HG02840 (cell line): Measurements from ENCODE around the gene PLEK.
"Not testable (repeated sequence)": the region's sequence is repeated elsewhere in the genome, so short reads cannot be mapped to it uniquely, and the experiment has no call there.

ENCODE experiments used
- ATAC-seq: cut with Tn5 transposase; IDR thresholded peaks from one replicate; pipeline ENCODE4 v1.9.1; 2021; ENCODE audit warnings: mild to moderate bottlenecking, moderate library complexity, moderate number of reproducible peaks; ENCODE audit not compliant: unreplicated experiment, low FRiP score

PLEK gene

DNA sequence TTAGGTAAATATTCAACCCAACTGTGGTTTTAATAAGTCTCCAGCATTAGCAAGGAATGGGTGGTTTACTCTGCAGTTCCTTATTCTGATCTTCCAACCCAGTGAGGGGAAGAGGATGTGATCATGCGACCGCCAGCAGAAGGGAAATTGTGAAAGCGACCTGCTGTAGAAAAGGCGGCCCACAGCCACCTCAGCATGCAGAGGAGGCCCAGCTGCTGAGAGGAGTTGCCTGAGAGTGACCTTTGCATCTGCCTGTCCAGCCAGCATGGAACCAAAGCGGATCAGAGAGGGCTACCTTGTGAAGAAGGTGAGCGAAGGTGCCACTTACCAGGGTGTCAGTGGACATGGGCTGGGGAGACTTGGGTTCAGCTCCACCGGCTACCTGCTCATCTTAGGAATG, at the start of gene PLEK:
PLEK (plus strand) TSS at position 196 of the 400 bp plus-strand sequence; CDS start at position 266, 70 bp downstream.
- ATAC-seq, result peak; percentile 60

DNA sequence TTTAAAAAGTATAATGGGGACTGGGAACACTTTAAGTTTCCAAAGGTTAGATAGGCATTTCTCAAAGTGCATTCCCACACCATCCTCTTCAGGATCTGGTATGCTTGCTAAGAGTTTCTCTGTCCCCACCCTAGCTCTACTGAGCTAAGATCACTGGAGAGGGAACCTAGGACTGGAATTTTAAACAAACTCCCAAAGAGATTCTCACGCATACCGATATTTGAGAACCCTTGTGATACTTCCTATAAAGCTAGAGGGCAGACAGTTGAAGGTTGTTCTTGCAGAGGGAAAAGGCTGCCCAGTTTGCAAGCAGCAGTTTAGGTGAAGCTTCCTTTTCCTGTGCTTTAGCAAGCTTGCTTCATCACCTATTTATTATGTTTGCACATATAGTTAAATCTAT, 49.0 kb upstream of the PLEK start:
- no peak for ATAC-seq

DNA sequence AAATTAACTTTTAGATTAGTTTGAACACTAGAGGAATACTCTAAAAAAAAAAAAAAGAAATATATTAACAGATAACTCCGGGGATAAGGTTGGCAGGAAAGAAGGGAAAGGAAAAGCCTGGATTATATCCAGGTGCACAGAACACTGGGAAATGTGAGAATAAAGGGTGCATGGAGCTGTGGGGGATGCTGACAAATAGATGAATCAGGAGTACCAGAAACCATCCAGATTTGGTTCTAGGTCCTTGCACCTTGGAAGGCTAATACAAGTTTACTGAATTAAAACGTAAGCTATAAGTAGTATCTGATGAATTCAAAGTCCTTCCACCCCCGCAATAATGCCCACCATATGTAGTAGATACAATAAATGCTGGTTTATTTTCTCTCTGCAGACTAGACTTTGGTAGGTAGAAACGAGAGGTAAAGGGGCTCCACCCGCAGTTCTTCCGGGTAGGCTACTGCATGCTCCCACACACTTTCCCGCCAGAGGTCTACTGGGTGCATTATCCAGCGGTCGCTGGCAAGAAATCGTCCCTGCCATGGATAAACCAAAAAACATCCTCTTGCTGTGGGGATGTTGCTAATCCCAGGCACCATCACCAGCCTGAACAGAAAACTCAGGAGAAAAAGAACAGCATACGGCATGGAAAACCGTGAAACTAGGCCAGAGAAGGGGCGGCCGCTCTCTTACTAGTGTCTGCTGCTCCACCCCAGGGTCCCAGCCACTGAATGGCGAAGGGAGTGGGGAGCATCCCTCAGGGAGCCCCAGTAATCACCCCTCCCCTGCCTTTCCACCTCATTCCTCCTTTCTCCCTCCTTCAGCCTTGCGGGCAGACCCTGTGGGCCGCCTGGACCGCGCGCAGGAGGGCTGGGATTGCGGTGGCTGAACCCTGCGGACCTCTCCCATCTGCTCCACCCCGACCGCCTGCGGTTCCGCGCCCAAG, 46.8 kb upstream of the PLEK start:
- ATAC-seq, result no peak

DNA sequence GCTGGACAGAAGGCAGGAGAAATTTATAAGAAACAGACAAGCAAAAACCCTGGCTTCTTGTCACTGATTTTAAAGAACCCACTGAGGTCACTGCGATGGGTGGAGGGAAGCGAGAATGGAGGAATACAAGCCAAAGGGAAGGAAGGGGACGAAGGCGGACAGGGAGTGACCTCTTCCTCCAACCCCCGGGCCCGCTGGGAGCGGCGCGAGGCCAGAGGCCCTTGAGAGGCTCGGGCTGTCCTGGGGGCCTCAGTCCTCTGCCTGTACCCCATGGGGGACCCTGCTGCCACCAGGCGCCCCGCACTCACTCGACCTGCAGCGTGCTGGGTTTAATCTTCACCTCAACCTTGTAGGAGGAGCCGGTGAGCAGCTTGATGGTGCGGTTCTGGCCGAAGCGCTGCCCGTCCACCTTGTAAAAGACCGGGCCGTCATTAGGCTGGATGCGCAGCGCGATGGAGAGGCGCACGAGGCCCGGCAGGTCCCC, 46.1 kb upstream of the PLEK start:
- ATAC-seq, result no peak

GRCh38 chr2:68319398-68320117, 45.5 kb upstream of the PLEK start, which contains the start of gene CNRIP1:
Gene CNRIP1, minus strand, starts transcription at chr2:68319949. Its CDS starts 549 bp downstream, at chr2:68319400.
- no peak for ATAC-seq

DNA sequence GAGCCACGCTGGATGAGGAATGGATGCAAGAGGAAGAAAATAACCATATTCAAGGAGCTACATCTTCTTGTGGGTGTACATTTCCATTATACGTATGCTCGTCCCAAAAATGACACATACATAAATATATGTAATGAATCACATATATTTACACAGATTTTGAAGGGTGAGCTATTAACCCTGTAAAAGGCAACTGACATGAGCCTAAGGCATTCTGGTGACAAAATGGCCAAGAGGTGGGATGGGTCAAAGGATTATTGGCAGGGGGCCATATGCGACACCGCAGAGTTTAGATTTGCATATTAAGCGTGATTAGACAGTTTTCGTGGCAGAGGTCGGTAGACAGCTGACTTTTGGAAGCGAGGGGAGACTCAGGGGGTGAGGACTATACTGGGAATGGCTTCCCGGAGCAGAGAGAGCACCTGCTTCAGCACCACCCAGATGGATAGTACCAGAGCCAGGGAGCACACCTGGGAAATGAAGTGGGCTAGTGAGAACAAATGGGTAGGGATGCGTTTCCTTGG, 44.9 kb upstream of the PLEK start:
- no peak for ATAC-seq

- ATAC-seq, result no peak
These were observed 40.0 kb upstream of the PLEK start for GRCh38 chr2:68325056-68325455.

- ATAC-seq, result no peak
These were observed 36.2 kb upstream of the PLEK start for GRCh38 chr2:68328901-68329300.

GRCh38 chr2:68330691-68331090, 34.4 kb upstream of the PLEK start:
- ATAC-seq, result no peak

DNA sequence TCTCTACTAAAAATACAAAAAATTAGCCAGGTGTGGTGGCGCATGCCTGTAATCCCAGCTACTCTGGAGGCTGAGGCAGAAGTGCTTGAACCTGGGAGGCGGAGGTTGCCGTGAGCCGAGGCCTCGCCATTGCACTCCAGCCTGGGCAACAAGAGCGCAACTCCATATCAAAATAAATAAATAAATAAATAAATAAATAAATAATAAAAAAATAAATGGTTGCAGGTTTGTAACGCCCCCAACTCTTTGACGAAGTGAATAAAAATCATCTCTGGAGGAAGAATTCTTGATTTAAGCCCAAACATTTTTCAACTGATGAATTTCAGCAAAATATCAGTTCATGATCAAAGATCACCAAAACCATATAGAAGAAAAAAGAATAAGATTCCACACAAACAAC, 32.1 kb upstream of the PLEK start:
- no peak for ATAC-seq

DNA sequence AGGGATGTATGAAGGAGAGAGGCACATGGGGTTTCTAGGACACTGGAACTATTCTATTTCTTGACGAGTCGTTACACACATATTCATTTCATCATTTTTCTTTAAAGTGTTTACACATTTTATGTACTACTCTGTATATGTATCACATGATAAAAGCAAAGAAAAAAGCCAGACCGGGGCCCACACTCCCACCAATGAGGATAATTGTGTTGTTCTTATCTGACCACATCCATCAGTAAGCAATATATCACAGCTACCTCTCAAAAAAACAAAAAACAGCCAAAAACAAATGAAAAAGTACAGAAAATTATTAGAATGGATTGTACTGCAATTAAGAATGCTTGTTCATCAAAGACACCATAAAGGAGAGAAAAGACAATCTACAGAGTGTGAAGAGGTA, 31.2 kb upstream of the PLEK start:
- no peak for ATAC-seq

DNA sequence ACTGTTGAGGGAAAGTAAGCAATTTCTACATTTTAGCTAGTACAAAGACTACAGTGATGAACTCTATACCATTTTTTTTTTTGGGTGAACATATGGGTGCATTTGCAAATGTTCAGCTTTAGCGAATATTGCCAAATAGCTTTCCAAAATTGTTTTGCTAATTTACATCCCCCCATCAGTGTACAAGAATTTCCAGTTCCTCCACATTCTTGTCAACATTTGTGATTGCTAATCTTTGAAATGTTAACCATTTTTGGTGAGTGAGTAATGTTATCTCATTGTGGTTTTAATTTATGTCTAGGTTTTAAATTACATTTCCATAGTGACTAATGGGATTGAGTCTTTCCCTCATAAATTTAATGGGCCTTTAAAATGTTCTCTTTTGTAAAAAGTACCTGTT, 28.9 kb upstream of the PLEK start:
- ATAC-seq, result no peak

DNA sequence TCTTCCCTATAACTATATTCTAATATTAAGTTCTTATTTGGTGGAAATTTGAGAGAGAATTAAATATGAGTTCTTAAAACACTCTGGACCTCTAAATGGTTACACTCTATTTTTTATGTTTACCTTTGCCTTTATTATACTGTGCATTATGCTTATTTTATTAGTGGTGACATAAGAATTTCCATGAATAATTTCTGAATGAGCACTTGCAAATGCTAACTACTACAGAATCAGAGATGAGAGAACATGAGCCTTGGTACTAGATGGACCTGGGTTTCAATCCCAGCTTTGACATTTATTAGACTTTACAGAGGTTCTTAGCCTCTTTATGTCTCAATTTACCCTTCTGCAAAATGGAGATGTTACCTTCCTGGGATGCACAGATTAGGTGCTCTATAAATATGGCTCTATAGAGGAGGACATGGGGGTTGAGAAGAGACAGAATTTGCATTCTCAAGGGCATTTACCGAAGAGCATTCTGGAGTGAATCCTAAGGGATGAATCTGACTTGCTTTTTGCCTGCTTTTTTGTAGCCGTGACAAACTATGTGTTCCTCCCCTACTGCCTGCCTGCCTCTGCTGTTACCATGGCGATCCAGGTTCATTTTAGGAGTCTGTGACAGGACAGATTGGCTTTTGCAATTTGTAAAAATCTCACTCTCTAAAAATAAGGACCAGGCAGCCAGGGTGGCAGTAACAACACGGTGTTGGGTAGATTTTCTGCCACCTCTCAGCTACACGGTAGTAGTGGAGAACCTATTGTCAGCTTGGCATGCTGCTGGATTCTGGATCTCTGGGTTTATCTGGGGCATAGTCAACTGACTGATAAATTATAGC, 24.6 kb upstream of the PLEK start:
- no peak for ATAC-seq

- no peak for ATAC-seq
These were observed 24.1 kb upstream of the PLEK start for GRCh38 chr2:68341062-68341329.

DNA sequence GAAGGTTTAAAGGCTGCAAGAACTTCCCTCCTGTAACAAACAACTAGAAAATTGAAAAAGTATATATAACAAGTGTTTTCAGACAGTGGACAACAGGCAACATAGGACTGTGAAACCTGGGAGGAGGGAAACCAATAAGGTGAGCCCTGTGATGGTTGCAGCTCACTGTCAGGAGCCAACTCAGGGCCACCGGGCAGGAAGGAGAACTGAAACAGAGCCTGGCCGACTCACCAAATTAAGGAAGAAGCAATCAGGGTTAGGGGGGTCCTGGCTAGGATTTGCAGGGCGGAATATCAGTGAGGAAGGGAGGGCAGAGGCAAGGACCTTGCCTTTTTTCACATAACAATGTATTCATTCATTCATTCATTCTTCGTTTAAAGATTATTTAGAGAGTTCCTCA, 23.5 kb upstream of the PLEK start:
- ATAC-seq, result no peak

GRCh38 chr2:68342470-68342869, 22.6 kb upstream of the PLEK start:
- ATAC-seq, result no peak

- no peak for ATAC-seq
These were observed 21.1 kb upstream of the PLEK start for GRCh38 chr2:68344031-68344430.

- no peak for ATAC-seq
These were observed 19.8 kb upstream of the PLEK start for GRCh38 chr2:68345129-68345875.

DNA sequence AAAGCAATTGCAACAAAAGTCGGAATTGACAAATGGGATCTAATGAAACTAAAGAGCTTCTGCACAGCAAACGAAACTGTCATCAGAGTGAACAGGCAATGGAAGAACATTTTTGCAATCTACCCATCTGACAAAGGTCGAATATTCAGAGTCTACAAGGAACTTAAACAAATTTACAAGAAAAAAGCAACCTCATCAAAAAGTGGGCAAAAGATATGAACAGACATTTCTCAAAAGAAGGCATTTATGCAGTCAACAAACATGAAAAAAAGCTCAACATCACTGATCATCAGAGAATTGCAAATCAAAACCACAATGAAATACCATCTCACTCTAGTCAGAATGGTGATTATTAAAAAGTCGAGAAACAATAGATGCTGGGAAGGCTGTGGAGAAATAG, 16.0 kb upstream of the PLEK start:
- ATAC-seq, result not testable (repeated sequence)

- ATAC-seq, result no peak
These were observed 13.1 kb upstream of the PLEK start for GRCh38 chr2:68351997-68352396.
